Measurements from ENCODE around the gene FNDC3B.

Gene FNDC3B

GRCh38 chr3:172056416-172056815 lies 17.0 kb downstream of the FNDC3B start:
- DNase-seq = no peak

GRCh38 chr3:172057059-172057458 lies 17.7 kb downstream of the FNDC3B start:
- DNase-seq = no peak

- no peak for DNase-seq
These were observed 18.4 kb downstream of the FNDC3B start for GRCh38 chr3:172057624-172058327.

GRCh38 chr3:172059532-172059931 lies 20.2 kb downstream of the FNDC3B start:
- no peak for DNase-seq

- no peak for DNase-seq
These were observed 20.9 kb downstream of the FNDC3B start for GRCh38 chr3:172060234-172060633.

GRCh38 chr3:172061724-172062184 lies 22.4 kb downstream of the FNDC3B start:
- no peak for DNase-seq

- no peak for DNase-seq
These were observed 23.4 kb downstream of the FNDC3B start for GRCh38 chr3:172062761-172063160.

GRCh38 chr3:172063456-172064432 lies 24.4 kb downstream of the FNDC3B start:
- DNase-seq = no peak

- peak; percentile 82 for DNase-seq
These were observed 26.1 kb downstream of the FNDC3B start for GRCh38 chr3:172065527-172065926.

GRCh38 chr3:172065967-172066762 lies 26.8 kb downstream of the FNDC3B start:
- DNase-seq = peak; percentile 39

GRCh38 chr3:172066880-172067796 lies 27.8 kb downstream of the FNDC3B start:
- DNase-seq = no peak

- no peak for DNase-seq
These were observed 28.6 kb downstream of the FNDC3B start for GRCh38 chr3:172067837-172068440.

GRCh38 chr3:172068977-172069376 lies 29.6 kb downstream of the FNDC3B start:
- DNase-seq = no peak

- no peak for DNase-seq
These were observed 30.1 kb downstream of the FNDC3B start for GRCh38 chr3:172069478-172069877.

GRCh38 chr3:172070269-172070668 lies 30.9 kb downstream of the FNDC3B start:
- DNase-seq = no peak

GRCh38 chr3:172070802-172071201 lies 31.4 kb downstream of the FNDC3B start:
- no peak for DNase-seq

- no peak for DNase-seq
These were observed 32.5 kb downstream of the FNDC3B start for GRCh38 chr3:172071780-172072330.

GRCh38 chr3:172072543-172072942 lies 33.2 kb downstream of the FNDC3B start:
- no peak for DNase-seq

- no peak for DNase-seq
These were observed 34.0 kb downstream of the FNDC3B start for GRCh38 chr3:172073262-172073915.

GRCh38 chr3:172074032-172074431 lies 34.7 kb downstream of the FNDC3B start:
- DNase-seq = no peak

Measured in fibroblast of skin of abdomen (primary cell).